Endothelial cell of umbilical vein (primary cell): ENCODE results near the gene USP2.

Experiments
- CTCF ChIP-seq, 2 donors: IDR thresholded peaks; 1 replicate in 1 of 2; 2 replicates in 1 of 2; pipeline ENCODE4 v1.5.1; 2011; ENCODE audit warnings: low read length in 2 of 2, mild to moderate bottlenecking in 2 of 2, moderate library complexity in 2 of 2, control low read depth in 1 of 2, inconsistent platforms in 1 of 2, low read depth in 1 of 2; ENCODE audit not compliant: insufficient read depth in 1 of 2; ENCODE audit errors: extremely low read depth in 1 of 2
- EZH2 ChIP-seq: IDR thresholded peaks from 2 replicates; pipeline ENCODE4 v1.6.1; 2012; ENCODE audit warnings: borderline replicate concordance, low read depth, mild to moderate bottlenecking, moderate library complexity, low read length, inconsistent platforms; ENCODE audit not compliant: severe bottlenecking
- MYC ChIP-seq: IDR thresholded peaks from one replicate; pipeline ENCODE4 v1.6.1; 2011; ENCODE audit warnings: mild to moderate bottlenecking, low read depth, low read length
- POLR2A ChIP-seq: IDR thresholded peaks from 2 replicates; pipeline ENCODE4 v1.6.1; 2012; ENCODE audit warnings: low read depth, mild to moderate bottlenecking, control low read depth, low read length
- POLR2AphosphoS5 ChIP-seq: IDR thresholded peaks from 2 replicates; pipeline ENCODE4 v1.6.1; 2012; ENCODE audit warnings: low read depth, mild to moderate bottlenecking, control low read depth, low read length, moderate library complexity; ENCODE audit not compliant: insufficient read depth

- TF ChIP-seq CTCF (IDR thresholded peaks at IDR 0.05; ENCODE audit: extremely low read depth in 1 of 2, insufficient read depth in 1 of 2, low read depth in 1 of 2, low read length in 2 of 2), result no peak
- TF ChIP-seq POLR2A, result no peak
- peak; percentile 34 for TF ChIP-seq POLR2AphosphoS5
- TF ChIP-seq EZH2, result no peak
- TF ChIP-seq MYC, result no peak
Observed at GRCh38 chr11:119340335-119341221, 40.9 kb downstream of the USP2 start, which contains the start of gene C1QTNF5.
